ENCODE data around the gene TDRD10.

TDRD10 gene

DNA sequence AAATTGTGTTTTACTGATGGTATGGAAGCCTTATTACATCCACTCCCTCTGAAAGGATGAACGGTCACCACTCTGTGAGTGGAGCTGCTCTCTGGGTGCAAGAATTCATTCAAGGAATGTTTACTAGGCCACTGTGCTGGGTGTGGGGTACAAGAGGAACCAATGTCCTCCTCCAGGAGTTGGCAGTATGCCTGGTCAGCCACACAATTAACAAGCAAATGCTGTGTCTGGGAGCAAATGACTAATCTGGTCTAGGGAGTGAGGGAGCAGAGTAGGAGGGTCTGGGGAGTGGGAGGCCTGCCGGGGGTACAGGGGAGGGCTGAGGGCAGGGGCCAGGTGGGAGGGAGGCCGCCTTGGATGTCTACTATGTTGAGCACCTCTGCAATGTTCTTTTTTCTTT lies 27.2 kb upstream of the TDRD10 start:
- Histone ChIP-seq H3K9me3 (ENCODE audit: low read depth, low read length) (no peaks in the 10 kb centered on the region), H3K9ac (ENCODE audit: insufficient read length) (no peak overlapping the region), H3K27ac (no peak overlapping the region), H3K4me3 (no peak overlapping the region), H3K36me3 (ENCODE audit: insufficient read depth, low read length) (no peaks in the 10 kb centered on the region)
- DNase-seq (ENCODE audit: low read depth, low spot score): no peak
- TF ChIP-seq FOXP2 (optimal IDR thresholded peaks at IDR 0.05; ENCODE audit: control extremely low read depth, extremely low read length, insufficient read depth) (no peak), EZH2 (IDR thresholded peaks at IDR 0.05) (no peak), POLR2AphosphoS5 (IDR thresholded peaks at IDR 0.05; ENCODE audit: borderline replicate concordance, low read depth, low read length) (no peak)

DNA sequence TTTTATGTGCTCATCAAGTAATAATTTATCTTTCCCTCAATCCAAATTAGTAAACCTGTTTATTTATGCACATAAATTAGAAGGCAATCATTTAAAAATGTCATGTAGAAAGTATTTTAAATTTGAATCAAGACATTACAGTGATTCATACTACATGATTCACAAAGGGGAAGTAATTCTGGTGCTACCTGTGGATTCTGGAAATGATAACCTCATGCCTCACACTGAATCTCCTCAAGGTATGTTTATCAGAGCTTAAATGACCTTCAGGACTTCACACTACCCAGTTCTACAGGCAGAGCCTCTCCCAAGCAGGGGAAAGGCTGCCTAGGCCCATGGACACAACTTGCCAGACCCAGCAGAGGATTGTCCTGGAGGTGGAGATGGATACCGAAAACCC lies 25.2 kb upstream of the TDRD10 start:
- no peak for DNase-seq (ENCODE audit: low read depth, low spot score)
- Histone ChIP-seq H3K36me3 (ENCODE audit: insufficient read depth, low read length) (no peaks in the 10 kb centered on the region), H3K9me3 (ENCODE audit: low read depth, low read length) (no peaks in the 10 kb centered on the region), H3K4me3 (no peak overlapping the region), H3K9ac (ENCODE audit: insufficient read length) (no peak overlapping the region), H3K27ac (no peak overlapping the region)
- TF ChIP-seq POLR2AphosphoS5 (IDR thresholded peaks at IDR 0.05; ENCODE audit: borderline replicate concordance, low read depth, low read length): no peak
- TF ChIP-seq EZH2 (IDR thresholded peaks at IDR 0.05): no peak
- no peak for TF ChIP-seq FOXP2 (optimal IDR thresholded peaks at IDR 0.05; ENCODE audit: control extremely low read depth, extremely low read length, insufficient read depth)

DNA sequence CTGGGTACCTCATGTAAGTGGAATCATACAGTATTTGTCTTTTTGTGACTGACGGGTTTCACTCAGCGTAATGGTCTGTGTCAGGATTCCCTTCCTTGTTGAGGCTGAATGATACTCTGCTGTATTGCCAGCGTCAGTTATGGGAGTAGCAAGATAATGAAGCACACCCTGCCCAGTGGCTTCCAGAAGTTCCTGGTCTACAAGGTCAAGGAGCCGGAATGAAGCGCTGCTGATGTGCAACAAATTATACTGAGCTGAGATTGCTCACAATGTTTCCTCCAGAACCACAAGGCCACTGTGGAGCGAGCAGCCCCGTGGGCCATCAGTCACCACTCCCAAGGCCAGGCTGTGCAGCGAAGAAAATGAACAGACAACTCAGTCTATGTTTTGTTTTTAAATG lies 24.0 kb upstream of the TDRD10 start:
- Histone ChIP-seq H3K9me3 (ENCODE audit: low read depth, low read length) (no peaks in the 10 kb centered on the region), H3K27ac (no peak overlapping the region), H3K36me3 (ENCODE audit: insufficient read depth, low read length) (no peaks in the 10 kb centered on the region), H3K4me3 (no peak overlapping the region), H3K9ac (ENCODE audit: insufficient read length) (no peak overlapping the region)
- no peak for DNase-seq (ENCODE audit: low read depth, low spot score)
- TF ChIP-seq EZH2 (IDR thresholded peaks at IDR 0.05): no peak
- TF ChIP-seq FOXP2 (optimal IDR thresholded peaks at IDR 0.05; ENCODE audit: control extremely low read depth, extremely low read length, insufficient read depth): no peak
- TF ChIP-seq POLR2AphosphoS5 (IDR thresholded peaks at IDR 0.05; ENCODE audit: borderline replicate concordance, low read depth, low read length): no peak

DNA sequence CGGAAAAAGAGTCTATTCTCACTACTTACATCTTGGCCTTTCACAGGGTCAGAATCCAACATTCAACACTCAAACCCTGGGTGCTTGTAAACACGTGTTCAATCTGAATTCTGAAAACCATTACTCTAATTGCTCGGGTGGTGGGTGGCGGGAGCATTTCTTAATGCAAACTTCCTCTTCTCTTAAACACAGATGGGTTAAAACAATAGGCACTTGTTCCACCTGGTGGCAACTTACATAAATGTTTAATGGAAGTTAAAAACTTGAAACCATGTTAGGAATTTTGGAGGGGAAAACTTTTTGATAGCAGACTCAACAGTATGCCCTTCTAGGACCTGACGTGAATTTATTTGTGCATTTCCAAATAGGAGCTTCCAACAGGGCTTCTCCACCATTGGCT lies 23.4 kb upstream of the TDRD10 start:
- H3K36me3 ChIP-seq (ENCODE audit: insufficient read depth, low read length): no peaks in the 10 kb centered on the region
- H3K9me3 ChIP-seq (ENCODE audit: low read depth, low read length): no peaks in the 10 kb centered on the region
- H3K27ac ChIP-seq: no peak overlapping the region
- TF ChIP-seq POLR2AphosphoS5 (IDR thresholded peaks at IDR 0.05; ENCODE audit: borderline replicate concordance, low read depth, low read length) (no peak), EZH2 (IDR thresholded peaks at IDR 0.05) (no peak), FOXP2 (optimal IDR thresholded peaks at IDR 0.05; ENCODE audit: control extremely low read depth, extremely low read length, insufficient read depth) (no peak)
- no peak for DNase-seq (ENCODE audit: low read depth, low spot score)
- no peak overlapping the region for H3K9ac ChIP-seq (ENCODE audit: insufficient read length)
- no peak overlapping the region for H3K4me3 ChIP-seq

DNA sequence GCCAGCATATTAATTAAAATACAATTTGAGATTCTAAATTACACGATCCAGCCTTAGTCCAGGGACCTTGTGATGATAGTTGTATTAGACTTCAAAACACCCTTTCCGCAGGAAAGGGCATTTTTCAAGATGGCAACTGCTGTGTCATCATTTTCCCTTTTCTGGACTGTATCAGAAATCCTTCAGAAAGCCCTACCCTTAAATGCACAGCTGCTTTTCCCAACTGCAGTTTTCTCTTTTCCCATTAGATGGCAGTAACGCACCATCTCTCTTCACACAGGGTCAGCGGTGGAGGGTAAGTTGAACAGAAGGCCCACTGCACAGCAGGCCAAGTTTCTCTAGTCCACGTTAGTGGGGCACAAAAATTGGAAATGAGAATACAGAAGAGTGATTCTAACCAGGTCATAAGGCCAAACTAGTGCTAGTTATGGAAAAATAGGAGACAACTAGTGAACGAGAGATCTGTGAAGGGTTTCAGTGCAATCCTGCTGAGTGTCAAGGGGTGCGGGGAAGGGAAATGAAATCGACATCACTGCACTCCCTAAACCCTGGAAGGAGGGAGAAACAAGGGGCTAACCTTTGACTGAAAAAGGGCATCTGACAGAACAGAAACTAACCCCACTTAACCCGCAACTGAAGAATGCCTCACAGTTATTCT lies 22.1 kb upstream of the TDRD10 start:
- no peaks in the 10 kb centered on the region for H3K9me3 ChIP-seq (ENCODE audit: low read depth, low read length)
- peak overlapping the region; percentile 66 for H3K9ac ChIP-seq (ENCODE audit: insufficient read length)
- H3K4me3 ChIP-seq: 0 out of 2 replicates have a peak overlapping the region, but pooled peaks have one; percentile 34
- H3K27ac ChIP-seq: peak overlapping the region; percentile 78
- no peak for TF ChIP-seq FOXP2 (optimal IDR thresholded peaks at IDR 0.05; ENCODE audit: control extremely low read depth, extremely low read length, insufficient read depth)
- no peak for TF ChIP-seq POLR2AphosphoS5 (IDR thresholded peaks at IDR 0.05; ENCODE audit: borderline replicate concordance, low read depth, low read length)
- TF ChIP-seq EZH2 (IDR thresholded peaks at IDR 0.05): no peak
- peak; percentile 80 for DNase-seq (ENCODE audit: low read depth, low spot score)
- H3K36me3 ChIP-seq (ENCODE audit: insufficient read depth, low read length): no peaks in the 10 kb centered on the region

DNA sequence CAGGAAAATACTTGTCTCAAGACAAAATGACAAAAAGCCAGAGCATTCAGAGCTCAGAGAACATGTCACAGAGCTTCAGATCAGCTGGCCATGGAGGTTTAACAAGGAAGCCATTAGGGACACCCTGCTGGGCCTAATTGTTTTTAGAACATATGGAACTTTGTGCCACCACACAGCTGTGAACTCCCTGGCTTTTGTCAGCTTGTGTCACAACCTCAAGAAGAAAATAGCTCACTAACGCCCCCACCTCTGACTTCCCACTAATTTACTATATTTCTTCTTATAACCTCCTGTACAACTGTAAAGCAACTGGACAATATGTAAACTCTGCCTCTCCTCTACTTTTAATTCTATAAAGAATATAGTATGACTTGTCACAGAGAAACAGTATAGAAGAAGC lies 21.0 kb upstream of the TDRD10 start:
- no peak for DNase-seq (ENCODE audit: low read depth, low spot score)
- H3K9me3 ChIP-seq (ENCODE audit: low read depth, low read length): no peaks in the 10 kb centered on the region
- no peaks in the 10 kb centered on the region for H3K36me3 ChIP-seq (ENCODE audit: insufficient read depth, low read length)
- H3K9ac ChIP-seq (ENCODE audit: insufficient read length): peak overlapping the region; percentile 28
- H3K27ac ChIP-seq: peak overlapping the region; percentile 78
- no peak for TF ChIP-seq EZH2 (IDR thresholded peaks at IDR 0.05)
- TF ChIP-seq POLR2AphosphoS5 (IDR thresholded peaks at IDR 0.05; ENCODE audit: borderline replicate concordance, low read depth, low read length): no peak
- TF ChIP-seq FOXP2 (optimal IDR thresholded peaks at IDR 0.05; ENCODE audit: control extremely low read depth, extremely low read length, insufficient read depth): no peak
- H3K4me3 ChIP-seq: no peak overlapping the region

DNA sequence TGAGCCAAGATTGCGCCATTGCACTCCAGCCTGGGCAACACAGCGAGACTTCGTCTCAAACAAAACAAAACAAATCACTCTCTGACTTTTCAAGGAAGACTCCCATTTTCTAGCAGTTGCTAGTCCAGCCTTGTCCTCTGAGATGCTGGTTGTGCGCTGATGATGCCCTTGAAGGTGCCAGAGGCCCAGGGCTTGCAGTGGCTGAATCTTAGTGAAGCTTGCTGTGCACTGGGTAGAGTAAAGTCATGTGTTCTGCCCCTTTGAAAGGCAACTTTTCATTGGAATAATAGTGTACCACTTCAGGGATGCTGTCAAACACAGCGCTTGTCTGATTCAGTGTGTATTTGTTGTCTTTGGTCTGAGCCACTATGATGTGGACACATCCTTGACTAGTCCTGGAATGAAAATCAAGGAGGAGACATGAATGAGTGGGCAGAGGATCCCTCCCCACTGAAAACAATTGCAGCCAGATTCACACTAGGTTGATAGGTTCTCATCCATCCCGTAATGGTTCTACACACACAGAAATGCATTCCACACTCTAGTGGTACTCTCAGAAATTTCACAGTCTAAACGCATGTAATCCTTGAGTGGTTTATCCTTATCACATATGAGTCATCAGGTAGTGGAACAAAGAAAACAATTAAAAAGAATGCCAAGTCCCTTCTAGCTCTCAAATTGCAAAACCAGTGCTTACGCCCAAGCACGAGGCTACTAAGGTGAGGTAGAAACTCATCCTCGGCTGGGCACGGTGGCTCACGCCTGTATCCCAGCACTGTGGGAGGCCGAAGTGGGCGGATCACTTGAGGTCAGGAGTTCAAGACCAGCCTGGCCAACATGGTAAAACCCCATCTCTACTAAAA lies 17.8 kb upstream of the TDRD10 start:
- no peak for DNase-seq (ENCODE audit: low read depth, low spot score)

DNA sequence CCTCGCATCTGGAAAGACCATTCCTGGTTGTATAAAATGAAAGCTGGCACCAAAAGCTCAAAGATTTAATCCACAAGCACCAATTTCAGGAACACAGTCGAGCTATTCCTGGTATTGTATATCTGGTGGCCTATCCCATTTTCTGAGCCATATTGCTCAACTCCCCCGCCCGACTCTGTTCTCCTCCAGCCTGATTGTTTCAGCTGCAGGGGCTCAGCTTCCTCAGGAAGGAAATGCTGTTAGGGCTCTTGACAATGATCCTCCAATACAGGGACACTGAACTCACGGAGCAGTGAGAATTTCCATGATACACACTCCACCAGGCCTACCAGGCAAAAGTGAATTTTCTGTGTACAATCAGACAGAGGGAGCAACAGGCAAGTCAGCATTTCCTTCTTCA lies 16.9 kb upstream of the TDRD10 start:
- Histone ChIP-seq H3K9ac (ENCODE audit: insufficient read length) (peak overlapping the region; percentile 17), H3K27ac (peak overlapping the region; percentile 82), H3K36me3 (ENCODE audit: insufficient read depth, low read length) (no peaks in the 10 kb centered on the region), H3K4me3 (no peak overlapping the region), H3K9me3 (ENCODE audit: low read depth, low read length) (no peaks in the 10 kb centered on the region)
- TF ChIP-seq FOXP2 (optimal IDR thresholded peaks at IDR 0.05; ENCODE audit: control extremely low read depth, extremely low read length, insufficient read depth): no peak
- no peak for TF ChIP-seq POLR2AphosphoS5 (IDR thresholded peaks at IDR 0.05; ENCODE audit: borderline replicate concordance, low read depth, low read length)
- TF ChIP-seq EZH2 (IDR thresholded peaks at IDR 0.05): no peak
- DNase-seq (ENCODE audit: low read depth, low spot score): no peak

More for the DNA sequence above, 17.8 kb upstream of the TDRD10 start:
- H3K9me3 ChIP-seq (ENCODE audit: low read depth, low read length): no peaks in the 10 kb centered on the region
- no peaks in the 10 kb centered on the region for H3K36me3 ChIP-seq (ENCODE audit: insufficient read depth, low read length)
- H3K27ac ChIP-seq: no peak overlapping the region
- no peak for TF ChIP-seq FOXP2 (optimal IDR thresholded peaks at IDR 0.05; ENCODE audit: control extremely low read depth, extremely low read length, insufficient read depth)
- no peak overlapping the region for H3K4me3 ChIP-seq
- H3K9ac ChIP-seq (ENCODE audit: insufficient read length): no peak overlapping the region

All from SK-N-MC (cell line).